ENCODE measurements around the gene VPS29. TPM values are rescaled to one million over a fixed set of nuclear protein-coding genes. Genes with fewer than 3 reads are reported as not detected.

The VPS29 gene
- total RNA-seq, 1 experiment from 2014 or later: 114 TPM

GRCh38 chr12:110549716-110550115 lies 47.8 kb upstream of the VPS29 start:
- Histone ChIP-seq H2AFZ (ENCODE audit: low read length) (no peak overlapping the region), H3K4me3 (ENCODE audit: low read length) (no peak overlapping the region), H3K27me3 (ENCODE audit: low read length) (no peaks in the 10 kb centered on the region), H3K27ac (ENCODE audit: low read length) (no peak overlapping the region), H3K36me3 (ENCODE audit: low read depth, low read length) (peaks cover 21% of the 10 kb centered on the region; the same call in 1 of the 2 replicates), H3K9me3 (ENCODE audit: low read length) (no peaks in the 10 kb centered on the region), H3F3A (ENCODE audit: low read length, unreplicated experiment) (peaks cover 20% of the 10 kb centered on the region), H3K4me2 (ENCODE audit: low read length) (no peak overlapping the region), H3K4me1 (ENCODE audit: insufficient read depth, low read length) (peaks cover 26% of the 10 kb centered on the region), H3K79me2 (ENCODE audit: low read length) (peaks cover 73% of the 10 kb centered on the region), H4K20me1 (ENCODE audit: low read length) (peaks cover 16% of the 10 kb centered on the region), H3K9ac (ENCODE audit: low read length) (no peak overlapping the region), H3K9me2 (replicated peaks; ENCODE audit: low read length) (no peaks in the 10 kb centered on the region)
- no TSS peak for BruUV-seq (replicated peaks)
- CTCF ChIA-PET: no interaction called here
- no peak for TF ChIP-seq EZH2phosphoT487 (IDR thresholded peaks at IDR 0.05; ENCODE audit: borderline replicate concordance, low read length)
- TF ChIP-seq CTCF (conservative IDR thresholded peaks at IDR 0.05; ENCODE audit: low read depth, low read length): no peak
- TF ChIP-seq EZH2 (IDR thresholded peaks at IDR 0.05; ENCODE audit: low read length, unreplicated experiment): no peak
- intact Hi-C loops (cut with micrococcal nuclease): loop anchor here (5.0 kb wide), 1 partner anchor 338 kb away; no protein-coding TSS in a partner anchor
- no peak for ATAC-seq
- POLR2A ChIA-PET (ENCODE audit: unreplicated experiment): interaction anchor here (0.6 kb wide), 1 partner anchor 371 kb away, joined by 3 read pairs; no protein-coding TSS in a partner anchor
- DNase-seq: no peak

- Histone ChIP-seq H4K20me1 (ENCODE audit: low read length) (peaks cover 14% of the 10 kb centered on the region), H3K4me3 (ENCODE audit: low read length) (no peak overlapping the region), H3K27ac (ENCODE audit: low read length) (no peak overlapping the region), H3F3A (ENCODE audit: low read length, unreplicated experiment) (peaks cover 21% of the 10 kb centered on the region), H3K36me3 (ENCODE audit: low read depth, low read length) (peaks cover 30% of the 10 kb centered on the region; the same call in 1 of the 2 replicates), H3K9ac (ENCODE audit: low read length) (no peak overlapping the region), H3K9me2 (replicated peaks; ENCODE audit: low read length) (no peaks in the 10 kb centered on the region), H3K9me3 (ENCODE audit: low read length) (no peaks in the 10 kb centered on the region), H3K4me2 (ENCODE audit: low read length) (no peak overlapping the region), H3K4me1 (ENCODE audit: insufficient read depth, low read length) (peaks cover 27% of the 10 kb centered on the region), H3K27me3 (ENCODE audit: low read length) (no peaks in the 10 kb centered on the region), H3K79me2 (ENCODE audit: low read length) (peaks cover 70% of the 10 kb centered on the region), H2AFZ (ENCODE audit: low read length) (no peak overlapping the region)
- ChIA-PET CTCF (interaction anchor here (0.6 kb wide), 1 partner anchor 15 kb away, joined by 3 read pairs; no protein-coding TSS in a partner anchor), POLR2A (ENCODE audit: unreplicated experiment) (no interaction called here)
- DNase-seq (no peak), ATAC-seq (no peak)
- TF ChIP-seq EZH2phosphoT487 (IDR thresholded peaks at IDR 0.05; ENCODE audit: borderline replicate concordance, low read length) (no peak), CTCF (conservative IDR thresholded peaks at IDR 0.05; ENCODE audit: low read depth, low read length) (no peak), EZH2 (IDR thresholded peaks at IDR 0.05; ENCODE audit: low read length, unreplicated experiment) (no peak)
- intact Hi-C loops (cut with micrococcal nuclease): no loop called here
- no TSS peak for BruUV-seq (replicated peaks)
These were observed 46.8 kb upstream of the VPS29 start for GRCh38 chr12:110548678-110549077.

GRCh38 chr12:110547090-110547489 lies 45.2 kb upstream of the VPS29 start:
- no peaks in the 10 kb centered on the region for H3K9me2 ChIP-seq (replicated peaks; ENCODE audit: low read length)
- peaks cover 70% of the 10 kb centered on the region for H3K79me2 ChIP-seq (ENCODE audit: low read length)
- H3K9ac ChIP-seq (ENCODE audit: low read length): peak overlapping the region; percentile 5; the same call in 1 of the 2 replicates
- peak overlapping the region; percentile 92 for H3K27ac ChIP-seq (ENCODE audit: low read length)
- peak overlapping the region; percentile 67 for H3K4me2 ChIP-seq (ENCODE audit: low read length)
- H4K20me1 ChIP-seq (ENCODE audit: low read length): peaks cover 14% of the 10 kb centered on the region
- H2AFZ ChIP-seq (ENCODE audit: low read length): no peak overlapping the region
- H3K9me3 ChIP-seq (ENCODE audit: low read length): no peaks in the 10 kb centered on the region
- ATAC-seq (peak; percentile 12; the same call in 1 of the 2 replicates), DNase-seq (no peak)
- H3K4me1 ChIP-seq (ENCODE audit: insufficient read depth, low read length): peaks cover 27% of the 10 kb centered on the region
- BruUV-seq (replicated peaks): no TSS peak
- H3K27me3 ChIP-seq (ENCODE audit: low read length): no peaks in the 10 kb centered on the region
- H3K36me3 ChIP-seq (ENCODE audit: low read depth, low read length): peaks cover 38% of the 10 kb centered on the region
- ChIA-PET POLR2A (ENCODE audit: unreplicated experiment) (no interaction called here), CTCF (interaction anchor here (0.6 to 0.9 kb wide), 2 partner anchors 34 to 491 kb away, joined by 3 to 13 read pairs; no protein-coding TSS in a partner anchor)
- intact Hi-C loops (cut with micrococcal nuclease): loop anchor here (2.0 kb wide), 2 partner anchors 78 to 152 kb away; partner anchors contain the start of genes FAM216A and GPN3
- peak overlapping the region; percentile 30; the same call in 1 of the 2 replicates for H3K4me3 ChIP-seq (ENCODE audit: low read length)
- TF ChIP-seq EZH2phosphoT487 (IDR thresholded peaks at IDR 0.05; ENCODE audit: borderline replicate concordance, low read length) (no peak), CTCF (conservative IDR thresholded peaks at IDR 0.05; ENCODE audit: low read depth, low read length) (no peak), EZH2 (IDR thresholded peaks at IDR 0.05; ENCODE audit: low read length, unreplicated experiment) (no peak)
- peaks cover 21% of the 10 kb centered on the region for H3F3A ChIP-seq (ENCODE audit: low read length, unreplicated experiment)

Data from PC-3 (cell line).